Progenitor cell of endocrine pancreas (in vitro differentiated cells): ENCODE results near the gene CKLF. TPM values are rescaled to one million over a fixed set of nuclear protein-coding genes. Genes with fewer than 3 reads are reported as not detected.

Experiments used
- DNase-seq: peaks from one replicate; pipeline ENCODE4 v3.0.0; 2021; ENCODE audit warnings: low spot score; ENCODE audit not compliant: unreplicated experiment
- H3K27ac Mint-ChIP-seq: 2 replicates; pipeline ENCODE4 v1.8.0; 2021; ENCODE audit warnings: mild to moderate bottlenecking, moderate library complexity, mixed read lengths
- H3K27me3 Mint-ChIP-seq: 2 replicates; pipeline ENCODE4 v1.8.0; 2021; ENCODE audit warnings: mixed read lengths
- H3K36me3 Mint-ChIP-seq: 2 replicates; pipeline ENCODE4 v1.8.0; 2022; ENCODE audit warnings: mixed read lengths; ENCODE audit not compliant: insufficient read depth
- H3K4me1 Mint-ChIP-seq: 2 replicates; pipeline ENCODE4 v1.8.0; 2021; ENCODE audit warnings: low read depth, mixed read lengths
- H3K4me3 Mint-ChIP-seq: 2 replicates; pipeline ENCODE4 v1.8.0; 2021; ENCODE audit warnings: low read depth, mild to moderate bottlenecking, moderate library complexity, mixed read lengths
- H3K9me3 Mint-ChIP-seq: 2 replicates; pipeline ENCODE4 v1.8.0; 2021; ENCODE audit warnings: low read depth, mixed read lengths
- CTCF ChIP-seq: fragments of 200-600 bp; sonication (generic); IDR thresholded peaks from one replicate; pipeline ENCODE4 v1.5.0; 2021; ENCODE audit warnings: antibody characterized with exemption, mild to moderate bottlenecking; ENCODE audit not compliant: unreplicated experiment
- total RNA-seq: library from RNA; stranded (reverse); gene quantifications from 2 replicates; pipeline ENCODE4 v1.2.1, GENCODE V29; 2021

CKLF gene
- total RNA-seq, 1 donor from 2014 or later, result 35.6 TPM

- Mint-ChIP-seq H3K36me3 (peaks cover 22% of the 10 kb centered on the region), H3K9me3 (no peaks in the 10 kb centered on the region), H3K4me3 (no peak overlapping the region), H3K27ac (no peak overlapping the region), H3K4me1 (peaks cover 8% of the 10 kb centered on the region), H3K27me3 (peaks cover 3% of the 10 kb centered on the region)
- TF ChIP-seq CTCF, result no peak
- DNase-seq, result no peak
Observed at GRCh38 chr16:66537236-66537635, 15.1 kb upstream of the CKLF start.

- DNase-seq, result no peak
- no peak overlapping the region for H3K27ac Mint-ChIP-seq
- H3K9me3 Mint-ChIP-seq, result no peaks in the 10 kb centered on the region
- TF ChIP-seq CTCF, result no peak
- peaks cover 3% of the 10 kb centered on the region for H3K27me3 Mint-ChIP-seq
- no peak overlapping the region for H3K4me3 Mint-ChIP-seq
- peaks cover 20% of the 10 kb centered on the region for H3K36me3 Mint-ChIP-seq
- peaks cover 10% of the 10 kb centered on the region for H3K4me1 Mint-ChIP-seq
Observed at GRCh38 chr16:66538910-66539309, 13.5 kb upstream of the CKLF start.

GRCh38 chr16:66539623-66540469 is 12.5 kb upstream of the CKLF start:
- Mint-ChIP-seq H3K27me3 (peaks cover 3% of the 10 kb centered on the region), H3K36me3 (peaks cover 19% of the 10 kb centered on the region), H3K4me1 (peaks cover 7% of the 10 kb centered on the region), H3K9me3 (no peaks in the 10 kb centered on the region), H3K27ac (no peak overlapping the region), H3K4me3 (no peak overlapping the region)
- no peak for TF ChIP-seq CTCF
- no peak for DNase-seq

- H3K27ac Mint-ChIP-seq, result peak overlapping the region; percentile 19
- no peaks in the 10 kb centered on the region for H3K9me3 Mint-ChIP-seq
- DNase-seq, result no peak
- TF ChIP-seq CTCF, result no peak
- peaks cover 21% of the 10 kb centered on the region for H3K36me3 Mint-ChIP-seq
- no peak overlapping the region for H3K4me3 Mint-ChIP-seq
- peaks cover 3% of the 10 kb centered on the region for H3K27me3 Mint-ChIP-seq
- peaks cover 7% of the 10 kb centered on the region for H3K4me1 Mint-ChIP-seq
Observed at GRCh38 chr16:66541388-66542355, 10.7 kb upstream of the CKLF start.

- peak overlapping the region; percentile 27 for H3K27ac Mint-ChIP-seq
- no peak overlapping the region for H3K4me3 Mint-ChIP-seq
- DNase-seq, result no peak
- peaks cover 20% of the 10 kb centered on the region for H3K36me3 Mint-ChIP-seq
- no peak for TF ChIP-seq CTCF
- H3K9me3 Mint-ChIP-seq, result no peaks in the 10 kb centered on the region
- peaks cover 7% of the 10 kb centered on the region for H3K4me1 Mint-ChIP-seq
- H3K27me3 Mint-ChIP-seq, result peaks cover 2% of the 10 kb centered on the region
Observed at GRCh38 chr16:66542396-66542795, 10.0 kb upstream of the CKLF start.
